ENCODE measurements around the gene RNF5. TPM values are rescaled to one million over a fixed set of nuclear protein-coding genes. Genes with fewer than 3 reads are reported as not detected.
A peak's percentile ranks its signal among the peaks of the same experiment; 100 is the strongest.

RNF5 gene
- total RNA-seq, 1 donor from 2014 or later, result 76.0 TPM

DNA sequence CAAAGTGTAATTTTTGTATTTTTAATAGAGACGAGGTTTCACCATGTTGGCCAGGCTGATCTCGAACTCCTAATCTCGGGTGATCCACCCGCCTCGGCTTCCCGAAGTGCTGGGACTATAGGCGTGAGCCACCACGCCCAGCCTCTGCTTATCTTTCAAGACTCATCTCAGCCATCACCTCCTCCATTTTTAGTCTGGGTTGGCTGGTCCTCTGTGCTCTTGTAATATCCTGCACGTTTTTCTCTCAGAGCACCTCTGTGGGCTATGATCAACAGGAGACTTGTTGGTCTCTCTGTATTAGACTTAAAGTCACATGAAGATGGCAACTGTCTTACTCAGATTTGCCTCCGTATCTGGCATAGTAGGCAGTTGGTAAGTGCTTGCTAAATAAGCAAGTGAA lies 38.1 kb downstream of the RNF5 start:
- H3K36me3 ChIP-seq, result peaks cover 44% of the 10 kb centered on the region

GRCh38 chr6:32216998-32217397 lies 38.8 kb downstream of the RNF5 start:
- peaks cover 5% of the 10 kb centered on the region for H3K4me1 ChIP-seq
- no peaks in the 10 kb centered on the region for H3K9me3 ChIP-seq (replicated peaks)
- no peak for DNase-seq
- H3K36me3 ChIP-seq, result peaks cover 44% of the 10 kb centered on the region
- H3K27me3 ChIP-seq (ENCODE audit: low read depth), result peaks cover 12% of the 10 kb centered on the region
- no peak overlapping the region for H3K27ac ChIP-seq (replicated peaks)
- intact Hi-C loops (cut with micrococcal nuclease), result no loop called here
- TF ChIP-seq, protein P1, sequence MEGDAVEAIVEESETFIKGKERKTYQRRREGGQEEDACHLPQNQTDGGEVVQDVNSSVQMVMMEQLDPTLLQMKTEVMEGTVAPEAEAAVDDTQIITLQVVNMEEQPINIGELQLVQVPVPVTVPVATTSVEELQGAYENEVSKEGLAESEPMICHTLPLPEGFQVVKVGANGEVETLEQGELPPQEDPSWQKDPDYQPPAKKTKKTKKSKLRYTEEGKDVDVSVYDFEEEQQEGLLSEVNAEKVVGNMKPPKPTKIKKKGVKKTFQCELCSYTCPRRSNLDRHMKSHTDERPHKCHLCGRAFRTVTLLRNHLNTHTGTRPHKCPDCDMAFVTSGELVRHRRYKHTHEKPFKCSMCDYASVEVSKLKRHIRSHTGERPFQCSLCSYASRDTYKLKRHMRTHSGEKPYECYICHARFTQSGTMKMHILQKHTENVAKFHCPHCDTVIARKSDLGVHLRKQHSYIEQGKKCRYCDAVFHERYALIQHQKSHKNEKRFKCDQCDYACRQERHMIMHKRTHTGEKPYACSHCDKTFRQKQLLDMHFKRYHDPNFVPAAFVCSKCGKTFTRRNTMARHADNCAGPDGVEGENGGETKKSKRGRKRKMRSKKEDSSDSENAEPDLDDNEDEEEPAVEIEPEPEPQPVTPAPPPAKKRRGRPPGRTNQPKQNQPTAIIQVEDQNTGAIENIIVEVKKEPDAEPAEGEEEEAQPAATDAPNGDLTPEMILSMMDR (IDR thresholded peaks at IDR 0.05; ENCODE audit: borderline replicate concordance), result no peak
- no peak overlapping the region for H3K4me3 ChIP-seq

More for the DNA sequence above, 38.1 kb downstream of the RNF5 start:
- Histone ChIP-seq H3K4me1 (no peaks in the 10 kb centered on the region), H3K27me3 (ENCODE audit: low read depth) (peaks cover 12% of the 10 kb centered on the region), H3K4me3 (no peak overlapping the region), H3K9me3 (replicated peaks) (no peaks in the 10 kb centered on the region), H3K27ac (replicated peaks) (no peak overlapping the region)
- intact Hi-C loops (cut with micrococcal nuclease), result no loop called here
- TF ChIP-seq, protein P1 (IDR thresholded peaks at IDR 0.05; ENCODE audit: borderline replicate concordance), result no peak
- DNase-seq, result no peak

DNA sequence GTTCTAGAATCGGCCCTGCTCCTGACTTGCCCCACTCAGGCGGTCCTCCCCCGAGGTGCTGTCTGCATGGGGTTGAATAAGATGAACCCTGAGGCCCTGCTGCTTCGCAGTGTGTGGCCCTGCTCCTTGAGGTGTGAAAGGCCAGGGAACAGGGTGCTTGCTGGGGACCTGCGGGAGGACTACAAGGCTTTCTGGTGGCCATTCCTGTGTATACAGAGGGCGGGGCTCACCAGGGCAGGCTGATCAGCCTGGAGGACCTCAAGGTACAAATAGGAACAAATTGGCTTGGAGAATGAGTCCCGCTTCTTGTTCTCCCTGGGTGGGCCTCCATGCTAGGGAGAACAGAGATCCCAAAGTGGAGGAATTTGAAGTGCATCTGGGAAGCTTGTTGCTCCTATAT lies 40.0 kb downstream of the RNF5 start:
- H3K9me3 ChIP-seq (replicated peaks), result no peaks in the 10 kb centered on the region
- intact Hi-C loops (cut with micrococcal nuclease), result no loop called here

DNA sequence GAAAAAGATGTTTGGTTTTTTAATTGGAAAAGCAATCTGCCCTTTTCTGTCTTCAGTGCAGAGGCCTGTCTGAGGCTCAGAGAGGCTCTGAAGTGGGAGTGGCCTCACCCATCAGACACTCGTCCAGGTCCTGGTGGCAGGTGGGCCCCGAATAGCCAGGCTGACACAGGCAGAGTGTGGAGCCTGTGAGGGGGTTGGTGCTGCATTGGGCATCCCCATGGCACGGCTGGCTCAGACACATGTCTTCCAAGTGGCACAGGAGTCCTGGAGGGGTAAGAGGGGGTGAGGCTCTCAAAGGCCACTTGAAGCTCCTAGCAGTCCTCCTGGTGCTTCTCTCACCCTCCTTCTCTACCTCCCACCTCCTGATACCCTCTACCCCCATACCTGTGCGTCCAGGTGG lies 41.8 kb downstream of the RNF5 start:
- H3K36me3 ChIP-seq, result peaks cover 44% of the 10 kb centered on the region

More for the DNA sequence above, 40.0 kb downstream of the RNF5 start:
- no peak overlapping the region for H3K27ac ChIP-seq (replicated peaks)
- no peak overlapping the region for H3K4me3 ChIP-seq
- no peak for DNase-seq
- TF ChIP-seq, protein P1 (IDR thresholded peaks at IDR 0.05; ENCODE audit: borderline replicate concordance), result no peak
- peaks cover 16% of the 10 kb centered on the region for H3K27me3 ChIP-seq (ENCODE audit: low read depth)
- H3K36me3 ChIP-seq, result peaks cover 44% of the 10 kb centered on the region
- peaks cover 13% of the 10 kb centered on the region for H3K4me1 ChIP-seq

GRCh38 chr6:32222333-32223230 lies 44.4 kb downstream of the RNF5 start:
- no peaks in the 10 kb centered on the region for H3K9me3 ChIP-seq (replicated peaks)
- TF ChIP-seq, protein P1 (IDR thresholded peaks at IDR 0.05; ENCODE audit: borderline replicate concordance), result no peak
- peaks cover 20% of the 10 kb centered on the region for H3K4me1 ChIP-seq
- peak overlapping the region; percentile 65 for H3K4me3 ChIP-seq
- H3K27me3 ChIP-seq (ENCODE audit: low read depth), result peaks cover 16% of the 10 kb centered on the region
- DNase-seq, result no peak
- H3K36me3 ChIP-seq, result peaks cover 31% of the 10 kb centered on the region
- intact Hi-C loops (cut with micrococcal nuclease), result no loop called here
- peak overlapping the region; percentile 93 for H3K27ac ChIP-seq (replicated peaks)

More for the DNA sequence above, 41.8 kb downstream of the RNF5 start:
- H3K9me3 ChIP-seq (replicated peaks), result no peaks in the 10 kb centered on the region
- no peak for DNase-seq
- TF ChIP-seq, protein P1 (IDR thresholded peaks at IDR 0.05; ENCODE audit: borderline replicate concordance), result no peak
- no peak overlapping the region for H3K4me3 ChIP-seq
- peaks cover 16% of the 10 kb centered on the region for H3K27me3 ChIP-seq (ENCODE audit: low read depth)
- H3K27ac ChIP-seq (replicated peaks), result no peak overlapping the region
- intact Hi-C loops (cut with micrococcal nuclease), result no loop called here
- H3K4me1 ChIP-seq, result peaks cover 20% of the 10 kb centered on the region

All from left ventricle myocardium inferior (tissue), 1 donor.